NCI-H345 treated with DMSO at 0.1 percent for 48 hours (cell line): ENCODE measurements around the gene ITGA1.
"Not testable (repeated sequence)": the region's sequence is repeated elsewhere in the genome, so short reads cannot be mapped to it uniquely, and the experiment has no call there.

Source experiments
- DNase-seq: peaks from one replicate; lab custom pipeline; 2025; ENCODE audit not compliant: unreplicated experiment; lab: John Stamatoyannopoulos, UW

ITGA1 gene

DNA sequence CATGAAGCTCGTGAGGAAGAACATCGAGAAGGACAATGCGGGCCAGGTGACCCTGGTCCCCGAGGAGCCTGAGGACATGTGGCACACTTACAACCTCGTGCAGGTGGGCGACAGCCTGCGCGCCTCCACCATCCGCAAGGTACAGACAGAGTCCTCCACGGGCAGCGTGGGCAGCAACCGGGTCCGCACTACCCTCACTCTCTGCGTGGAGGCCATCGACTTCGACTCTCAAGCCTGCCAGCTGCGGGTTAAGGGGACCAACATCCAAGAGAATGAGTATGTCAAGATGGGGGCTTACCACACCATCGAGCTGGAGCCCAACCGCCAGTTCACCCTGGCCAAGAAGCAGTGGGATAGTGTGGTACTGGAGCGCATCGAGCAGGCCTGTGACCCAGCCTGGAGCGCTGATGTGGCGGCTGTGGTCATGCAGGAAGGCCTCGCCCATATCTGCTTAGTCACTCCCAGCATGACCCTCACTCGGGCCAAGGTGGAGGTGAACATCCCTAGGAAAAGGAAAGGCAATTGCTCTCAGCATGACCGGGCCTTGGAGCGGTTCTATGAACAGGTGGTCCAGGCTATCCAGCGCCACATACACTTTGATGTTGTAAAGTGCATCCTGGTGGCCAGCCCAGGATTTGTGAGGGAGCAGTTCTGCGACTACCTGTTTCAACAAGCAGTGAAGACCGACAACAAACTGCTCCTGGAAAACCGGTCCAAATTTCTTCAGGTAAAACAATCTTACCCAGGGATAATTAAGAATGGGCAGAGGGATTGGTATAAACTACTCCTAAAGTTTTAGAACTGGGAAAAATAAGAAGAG is 12.9 kb downstream of the ITGA1 start:
- no peak for DNase-seq

- DNase-seq = no peak
These were observed 13.6 kb downstream of the ITGA1 start for GRCh38 chr5:52801329-52801728.

- DNase-seq = no peak
These were observed 14.7 kb downstream of the ITGA1 start for GRCh38 chr5:52802272-52802973.

DNA sequence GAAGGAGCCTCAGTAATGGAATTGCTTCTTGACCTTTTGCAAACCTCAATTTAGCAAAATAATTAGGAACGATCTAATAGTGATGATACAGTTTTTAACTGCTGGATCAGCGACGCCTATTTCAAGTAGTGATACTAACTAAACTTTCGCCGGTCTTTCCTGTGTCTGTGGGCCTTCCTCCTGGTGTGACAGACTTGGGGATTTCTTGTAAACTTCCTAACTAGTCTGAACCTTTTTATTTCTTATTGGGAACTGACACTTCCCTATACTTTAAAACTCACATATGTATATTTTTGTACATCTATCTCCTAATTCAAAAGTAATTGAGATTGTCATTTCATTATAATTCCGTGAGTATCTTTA is 15.2 kb downstream of the ITGA1 start:
- no peak for DNase-seq

- DNase-seq = no peak
These were observed 16.7 kb downstream of the ITGA1 start for GRCh38 chr5:52804387-52804791.

DNA sequence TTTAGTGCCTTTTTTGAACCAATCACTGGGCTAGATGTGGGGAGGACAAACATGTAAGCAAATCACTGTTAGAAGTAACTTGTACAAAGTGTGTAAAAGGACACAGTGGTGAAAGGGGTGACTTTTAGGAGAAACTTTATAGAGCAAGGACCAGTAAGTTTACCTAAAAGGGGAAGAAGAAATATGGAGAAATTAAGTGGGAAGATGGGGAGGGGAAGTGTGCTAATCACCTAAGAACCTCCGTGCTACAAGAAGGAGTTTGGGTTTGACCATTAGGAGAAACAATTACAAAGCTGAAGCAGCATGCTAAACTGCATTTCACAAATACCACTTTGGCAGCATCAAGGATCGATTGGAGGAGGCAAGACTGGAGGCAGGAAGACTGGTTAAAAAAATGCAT is 17.3 kb downstream of the ITGA1 start:
- no peak for DNase-seq

GRCh38 chr5:52805615-52806014 is 17.9 kb downstream of the ITGA1 start:
- DNase-seq = no peak

DNA sequence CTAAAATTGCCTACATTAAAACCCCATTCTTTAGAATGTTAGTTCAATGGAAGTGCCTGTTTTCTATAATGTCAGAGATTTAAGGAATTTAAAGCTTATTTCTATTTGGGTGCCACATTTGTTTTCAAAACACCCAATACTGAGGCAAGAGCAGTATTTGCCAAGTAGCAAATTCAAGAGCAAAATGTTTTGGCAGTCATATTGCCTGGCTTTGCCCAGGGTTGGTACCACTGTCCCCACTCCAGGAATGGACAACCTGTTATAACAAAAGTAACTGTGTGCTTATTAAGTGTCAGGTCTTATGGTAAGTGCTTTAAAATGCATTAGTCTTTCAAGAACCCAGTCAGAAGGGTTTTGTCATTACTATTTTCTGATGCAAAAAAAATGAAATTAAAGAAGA is 19.3 kb downstream of the ITGA1 start:
- DNase-seq = no peak

DNA sequence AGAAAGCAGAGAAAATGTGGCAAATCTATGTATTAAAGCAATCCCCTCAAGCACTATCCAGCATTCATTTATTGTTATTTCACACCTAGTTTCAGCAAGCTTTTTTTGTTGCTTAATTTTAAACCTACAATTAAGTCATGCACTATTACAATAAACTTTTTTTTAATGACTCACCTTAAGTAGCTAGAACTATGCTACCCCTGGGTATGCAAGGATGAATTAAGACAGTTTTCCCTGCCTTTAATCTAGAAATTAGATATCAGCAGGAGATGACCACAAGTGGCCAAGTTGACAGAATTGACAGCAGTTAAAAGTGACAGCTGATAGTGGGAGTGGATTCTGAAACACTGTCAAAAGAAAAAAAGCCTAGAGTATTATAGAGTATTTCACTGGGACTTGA is 20.0 kb downstream of the ITGA1 start:
- no peak for DNase-seq

GRCh38 chr5:52808316-52808901 is 20.7 kb downstream of the ITGA1 start:
- DNase-seq = no peak

DNA sequence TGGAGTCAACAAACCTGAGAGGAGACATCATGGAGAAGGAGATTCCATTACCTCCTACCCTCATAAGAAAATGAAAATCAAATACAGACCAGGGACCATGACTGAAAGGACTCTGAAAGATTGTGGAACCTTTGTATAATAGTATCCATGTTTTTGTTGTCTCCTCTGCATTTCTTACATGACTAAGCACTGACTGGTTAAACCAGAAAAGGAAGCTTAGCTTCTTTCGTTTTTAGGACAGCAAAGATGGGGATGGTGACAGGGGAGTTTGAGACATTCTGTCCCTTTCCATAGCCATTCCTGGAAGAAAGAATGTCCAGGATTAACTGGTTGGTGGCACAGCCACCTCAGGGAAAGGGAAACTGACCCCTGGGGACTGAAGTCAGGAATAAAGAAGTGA is 22.2 kb downstream of the ITGA1 start:
- DNase-seq = no peak

DNA sequence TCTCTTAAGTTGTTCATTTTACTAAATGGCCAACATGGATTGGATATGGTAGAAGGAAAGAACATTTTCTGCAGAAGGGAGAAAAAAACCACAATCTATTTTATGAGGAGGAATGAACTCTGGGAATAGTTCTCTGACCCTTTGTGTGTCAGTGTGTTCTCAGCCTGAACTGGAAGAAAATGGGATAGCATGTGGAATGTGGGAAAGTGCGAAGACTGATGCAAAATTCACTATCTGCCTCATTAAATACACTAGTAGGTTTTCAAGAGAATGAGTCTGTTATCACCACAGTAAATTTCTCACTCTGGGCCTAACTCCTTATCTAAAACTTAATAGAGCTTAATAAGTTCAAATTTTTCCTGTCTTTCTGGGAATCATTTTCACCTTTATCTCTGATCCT is 22.7 kb downstream of the ITGA1 start:
- DNase-seq = no peak

DNA sequence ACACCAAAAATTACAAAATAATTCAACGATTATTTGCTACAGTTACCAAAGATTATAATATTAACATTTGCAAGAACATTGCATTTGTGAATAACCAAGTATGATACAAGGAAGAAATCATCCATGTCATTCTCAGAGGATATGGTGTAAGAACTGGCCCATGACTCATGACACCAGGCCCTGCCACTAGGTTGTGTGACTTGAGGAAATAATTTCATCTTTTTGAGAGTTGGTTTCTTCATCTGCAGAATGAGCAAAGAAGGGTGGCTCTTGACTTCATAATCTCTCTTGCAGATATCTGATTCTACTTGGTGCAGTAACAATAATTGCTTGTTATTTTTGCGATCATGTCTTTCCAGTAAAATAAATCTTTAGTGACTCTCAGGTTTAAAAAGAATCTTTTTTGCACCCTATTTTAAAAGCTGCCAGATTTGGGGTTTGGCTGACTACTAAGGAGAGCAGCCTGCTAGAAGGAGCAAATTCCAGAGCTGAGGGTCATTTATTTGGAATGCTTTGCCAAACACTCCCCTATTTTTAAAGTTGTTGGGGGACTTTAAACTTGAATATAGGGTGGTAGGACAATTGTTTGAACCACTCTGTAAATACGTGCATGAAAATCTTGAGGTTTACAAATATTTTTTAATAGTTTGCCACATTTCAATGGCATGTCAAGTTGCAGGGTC is 23.5 kb downstream of the ITGA1 start:
- DNase-seq = no peak

GRCh38 chr5:52814352-52815148 is 26.8 kb downstream of the ITGA1 start:
- no peak for DNase-seq

- DNase-seq = no peak
These were observed 30.1 kb downstream of the ITGA1 start for GRCh38 chr5:52817818-52818217.

- DNase-seq = no peak
These were observed 30.6 kb downstream of the ITGA1 start for GRCh38 chr5:52818360-52818759.

GRCh38 chr5:52818807-52819206 is 31.1 kb downstream of the ITGA1 start:
- not testable (repeated sequence) for DNase-seq

DNA sequence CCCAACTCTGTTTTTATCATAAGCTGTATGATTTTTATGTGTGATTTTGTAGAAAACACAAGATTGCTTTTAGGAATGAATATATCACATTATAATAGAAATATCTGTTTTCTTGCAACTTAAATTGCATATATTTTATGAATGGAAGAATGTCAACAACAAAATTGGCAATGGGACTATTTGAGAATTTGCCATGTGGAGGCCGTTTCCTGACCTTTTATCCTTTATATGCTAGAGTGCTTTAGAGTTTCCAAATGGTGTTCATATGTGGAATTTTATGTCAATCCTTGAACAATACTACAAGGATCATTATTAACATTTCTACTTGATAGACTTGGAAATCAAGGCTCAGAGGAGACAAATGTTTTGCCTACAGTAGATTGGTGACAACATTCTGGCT is 34.2 kb downstream of the ITGA1 start:
- DNase-seq = no peak

DNA sequence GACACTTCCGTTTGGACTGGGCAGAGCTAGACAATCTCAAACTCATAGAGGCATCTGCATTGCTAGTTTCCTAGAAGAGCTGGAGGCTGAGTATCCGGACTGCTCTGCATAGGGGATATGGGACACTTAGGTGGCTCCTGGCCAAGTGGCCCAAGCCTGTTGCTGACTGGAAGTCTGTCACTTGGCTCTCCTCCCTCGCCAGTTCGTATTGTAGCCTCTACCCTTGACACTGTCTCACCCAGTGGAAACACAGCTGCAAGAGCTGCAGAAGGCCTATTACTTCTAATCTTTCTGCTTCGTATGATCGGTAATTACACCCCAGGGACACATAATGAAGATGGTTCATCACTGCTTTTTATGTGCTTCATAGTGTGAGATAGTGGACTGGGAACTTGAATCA is 34.7 kb downstream of the ITGA1 start:
- DNase-seq = no peak

- no peak for DNase-seq
These were observed 37.1 kb downstream of the ITGA1 start for GRCh38 chr5:52824827-52825226.

DNA sequence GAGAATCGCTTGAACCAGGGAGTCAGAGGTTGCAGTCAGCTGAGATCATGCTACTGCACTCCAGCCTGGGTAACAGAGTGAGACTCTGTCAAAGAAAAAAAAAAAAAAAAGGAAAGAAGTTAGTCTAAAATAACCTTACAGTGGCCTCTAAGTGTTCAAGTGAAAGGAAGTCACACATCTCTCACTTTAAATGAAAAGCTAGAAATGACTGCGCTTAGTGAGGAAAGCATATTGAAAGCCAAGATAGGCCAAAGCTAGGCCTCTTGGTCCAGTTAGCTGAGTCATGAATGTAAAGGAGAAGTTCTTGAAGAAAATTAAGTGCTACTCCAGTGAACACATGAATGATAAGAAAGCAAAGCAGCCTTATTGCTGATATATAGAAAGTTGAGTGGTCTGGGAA is 38.1 kb downstream of the ITGA1 start:
- no peak for DNase-seq
